GM21423 (cell line): ENCODE data around the gene GPC5.

Source experiments
- ATAC-seq: cut with Tn5 transposase; IDR thresholded peaks from one replicate; pipeline ENCODE4 v1.9.1; 2021; ENCODE audit warnings: mild to moderate bottlenecking, moderate library complexity; ENCODE audit not compliant: unreplicated experiment

Gene GPC5

GRCh38 chr13:92768602-92769001, 1370.2 kb downstream of the GPC5 start:
- ATAC-seq: no peak

GRCh38 chr13:92769046-92769445, 1370.6 kb downstream of the GPC5 start:
- no peak for ATAC-seq

GRCh38 chr13:92775658-92776057, 1377.2 kb downstream of the GPC5 start:
- ATAC-seq: no peak

- ATAC-seq: no peak
Observed at GRCh38 chr13:92781965-92782690, 1383.7 kb downstream of the GPC5 start.

GRCh38 chr13:92802776-92803175, 1404.4 kb downstream of the GPC5 start:
- ATAC-seq: no peak

GRCh38 chr13:92804346-92804745, 1405.9 kb downstream of the GPC5 start:
- no peak for ATAC-seq

- no peak for ATAC-seq
Observed at GRCh38 chr13:92804926-92805325, 1406.5 kb downstream of the GPC5 start.

- no peak for ATAC-seq
Observed at GRCh38 chr13:92805766-92806165, 1407.3 kb downstream of the GPC5 start.

GRCh38 chr13:92806215-92806614, 1407.8 kb downstream of the GPC5 start:
- no peak for ATAC-seq

- no peak for ATAC-seq
Observed at GRCh38 chr13:92807353-92807752, 1408.9 kb downstream of the GPC5 start.

- ATAC-seq: no peak
Observed at GRCh38 chr13:92807966-92808365, 1409.5 kb downstream of the GPC5 start.

- ATAC-seq: no peak
Observed at GRCh38 chr13:92821324-92821723, 1422.9 kb downstream of the GPC5 start.

GRCh38 chr13:92823059-92823458, 1424.6 kb downstream of the GPC5 start:
- ATAC-seq: no peak

GRCh38 chr13:92825938-92826596, 1427.6 kb downstream of the GPC5 start:
- no peak for ATAC-seq

GRCh38 chr13:92827503-92827902, 1429.1 kb downstream of the GPC5 start:
- no peak for ATAC-seq

GRCh38 chr13:92829930-92830329, 1431.5 kb downstream of the GPC5 start:
- no peak for ATAC-seq

GRCh38 chr13:92830821-92831220, 1432.4 kb downstream of the GPC5 start:
- no peak for ATAC-seq

GRCh38 chr13:92833071-92833470, 1434.7 kb downstream of the GPC5 start:
- ATAC-seq: no peak

- ATAC-seq: no peak
Observed at GRCh38 chr13:92836171-92836570, 1437.8 kb downstream of the GPC5 start.

- no peak for ATAC-seq
Observed at GRCh38 chr13:92838786-92839185, 1440.4 kb downstream of the GPC5 start.

- no peak for ATAC-seq
Observed at GRCh38 chr13:92842145-92842544, 1443.7 kb downstream of the GPC5 start.

GRCh38 chr13:92843549-92843948, 1445.1 kb downstream of the GPC5 start:
- no peak for ATAC-seq

GRCh38 chr13:92849381-92849780, 1451.0 kb downstream of the GPC5 start:
- ATAC-seq: no peak
